Gastroesophageal sphincter (tissue), 4 donors: Measurements from ENCODE around the gene RASL11A. TPM values are rescaled to one million over a fixed set of nuclear protein-coding genes. Genes with fewer than 3 reads are reported as not detected.

Source experiments
- ATAC-seq: fragments of 150-250 bp; one replicate; pipeline ENCODE4 v1.9.1; 2016; ENCODE audit warnings: mild to moderate bottlenecking, moderate library complexity
- H3K27ac ChIP-seq, 4 donors: fragments of 200-600 bp; sonication (generic) in 3 of 4; 1 replicate in 3 of 4; 2 replicates in 1 of 4; pipeline ENCODE4 v1.5.1; 2016 to 2019
- H3K27me3 ChIP-seq: fragments of 200-600 bp; sonication (generic); one replicate; pipeline ENCODE4 v1.5.1; 2019
- H3K36me3 ChIP-seq, 2 donors: fragments of 200-600 bp; sonication (generic); one replicate each; pipeline ENCODE4 v1.5.1; 2019; ENCODE audit warnings: control low read depth in 1 of 2
- H3K4me1 ChIP-seq, 3 donors: fragments of 200-600 bp; sonication (generic); 1 replicate in 2 of 3; 2 replicates in 1 of 3; pipeline ENCODE4 v1.5.1; 2016 to 2019; ENCODE audit warnings: control low read depth in 2 of 3
- H3K4me3 ChIP-seq, 2 donors: fragments of 200-600 bp; sonication (generic); one replicate each; pipeline ENCODE4 v1.5.1; 2019; ENCODE audit warnings: mild to moderate bottlenecking in 1 of 2, moderate library complexity in 1 of 2
- H3K9me3 ChIP-seq, 3 donors: fragments of 200-600 bp; sonication (generic); one replicate each; pipeline ENCODE4 v1.5.1; 2017 to 2019; ENCODE audit warnings: control low read depth in 2 of 3
- EP300 ChIP-seq: sonication (generic); formaldehyde crosslinking; IDR thresholded peaks from one replicate; pipeline ENCODE4 v1.6.1; 2017; ENCODE audit warnings: antibody characterized with exemption, mild to moderate bottlenecking
- POLR2A ChIP-seq, 2 donors: fragments of 450-650 bp; IDR thresholded peaks; one replicate each; pipeline ENCODE4 v1.6.1; 2017; ENCODE audit warnings: antibody characterized with exemption in 2 of 2, mild to moderate bottlenecking in 2 of 2, moderate library complexity in 1 of 2
- POLR2AphosphoS5 ChIP-seq: sonication (generic); formaldehyde crosslinking; IDR thresholded peaks from one replicate; pipeline ENCODE4 v1.6.1; 2017; ENCODE audit warnings: antibody characterized with exemption
- WGBS, 2 donors: methylation state at CpG; one replicate each; pipeline ENCODE4 v1.1.5; 2018; ENCODE audit warnings: low coverage in 1 of 2; 5-methylcytosine and 5-hydroxymethylcytosine counted together
- total RNA-seq, 4 donors: library from RNA; depleted of rRNA; stranded (reverse); fragments of >200 nt; gene quantifications; one replicate each; pipeline ENCODE4 v1.1.0, GENCODE V29; 2016
- TF ChIP-seq, protein P1 (sequence below), 4 experiments: fragments of 200-600 bp in 2 of 4; fragments of 450-650 bp in 2 of 4; sonication (generic) in 1 of 4; IDR thresholded peaks; one replicate each; pipeline ENCODE4 v1.5.1; 2017 to 2019; ENCODE audit warnings: antibody characterized with exemption in 4 of 4, mild to moderate bottlenecking in 2 of 4, moderate library complexity in 2 of 4

Gene RASL11A
- total RNA-seq, 4 donors from 2014 or later, result 12.8 to 53.6 (median 35.4) TPM

DNA sequence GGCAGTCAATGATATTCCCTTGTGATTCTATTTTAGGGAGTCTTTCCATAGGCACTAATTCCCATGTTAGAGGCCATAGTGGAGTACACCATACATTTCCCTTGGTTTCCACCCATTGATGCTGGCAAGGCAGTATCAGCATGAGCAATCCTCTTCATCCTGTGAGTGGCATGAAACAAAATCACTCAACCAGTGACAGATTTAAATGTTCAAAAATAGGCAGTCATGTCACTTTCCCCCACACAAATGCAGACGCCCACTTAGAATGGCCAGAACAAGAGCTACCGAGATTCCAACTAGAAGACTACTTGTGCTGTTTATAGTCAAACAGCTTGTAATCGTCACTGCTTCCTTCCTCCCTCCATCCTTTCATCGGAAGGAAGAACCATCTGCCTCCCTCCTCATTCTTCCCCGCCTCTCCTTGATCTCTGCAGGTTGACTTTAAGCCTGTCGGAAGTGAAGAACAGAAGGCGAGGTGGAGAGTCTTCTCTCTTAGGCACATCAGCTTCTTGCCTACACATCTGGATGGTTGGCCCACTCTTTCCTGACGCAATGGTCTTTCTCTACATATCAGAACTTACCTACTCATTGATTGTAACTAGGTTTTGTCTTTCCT is 22.6 kb downstream of the RASL11A start:
- Histone ChIP-seq H3K4me1 (no peaks in the 10 kb centered on the region), H3K4me3 (no peak overlapping the region), H3K27me3 (peaks cover 6% of the 10 kb centered on the region), H3K36me3 (no peaks in the 10 kb centered on the region), H3K9me3 (no peaks in the 10 kb centered on the region), H3K27ac (no peak overlapping the region)
- TF ChIP-seq, protein P1, sequence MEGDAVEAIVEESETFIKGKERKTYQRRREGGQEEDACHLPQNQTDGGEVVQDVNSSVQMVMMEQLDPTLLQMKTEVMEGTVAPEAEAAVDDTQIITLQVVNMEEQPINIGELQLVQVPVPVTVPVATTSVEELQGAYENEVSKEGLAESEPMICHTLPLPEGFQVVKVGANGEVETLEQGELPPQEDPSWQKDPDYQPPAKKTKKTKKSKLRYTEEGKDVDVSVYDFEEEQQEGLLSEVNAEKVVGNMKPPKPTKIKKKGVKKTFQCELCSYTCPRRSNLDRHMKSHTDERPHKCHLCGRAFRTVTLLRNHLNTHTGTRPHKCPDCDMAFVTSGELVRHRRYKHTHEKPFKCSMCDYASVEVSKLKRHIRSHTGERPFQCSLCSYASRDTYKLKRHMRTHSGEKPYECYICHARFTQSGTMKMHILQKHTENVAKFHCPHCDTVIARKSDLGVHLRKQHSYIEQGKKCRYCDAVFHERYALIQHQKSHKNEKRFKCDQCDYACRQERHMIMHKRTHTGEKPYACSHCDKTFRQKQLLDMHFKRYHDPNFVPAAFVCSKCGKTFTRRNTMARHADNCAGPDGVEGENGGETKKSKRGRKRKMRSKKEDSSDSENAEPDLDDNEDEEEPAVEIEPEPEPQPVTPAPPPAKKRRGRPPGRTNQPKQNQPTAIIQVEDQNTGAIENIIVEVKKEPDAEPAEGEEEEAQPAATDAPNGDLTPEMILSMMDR (IDR thresholded peaks at IDR 0.05), result no peak
- no peak for TF ChIP-seq EP300
- TF ChIP-seq POLR2A (IDR thresholded peaks at IDR 0.05), result no peak
- no peak for TF ChIP-seq POLR2AphosphoS5
- no peak for ATAC-seq
- 53% methylated on average over 8 of the region's 8 CpGs; no CpG with 5 or more reads in 1 of the 2 donors for WGBS, 2 donors

DNA sequence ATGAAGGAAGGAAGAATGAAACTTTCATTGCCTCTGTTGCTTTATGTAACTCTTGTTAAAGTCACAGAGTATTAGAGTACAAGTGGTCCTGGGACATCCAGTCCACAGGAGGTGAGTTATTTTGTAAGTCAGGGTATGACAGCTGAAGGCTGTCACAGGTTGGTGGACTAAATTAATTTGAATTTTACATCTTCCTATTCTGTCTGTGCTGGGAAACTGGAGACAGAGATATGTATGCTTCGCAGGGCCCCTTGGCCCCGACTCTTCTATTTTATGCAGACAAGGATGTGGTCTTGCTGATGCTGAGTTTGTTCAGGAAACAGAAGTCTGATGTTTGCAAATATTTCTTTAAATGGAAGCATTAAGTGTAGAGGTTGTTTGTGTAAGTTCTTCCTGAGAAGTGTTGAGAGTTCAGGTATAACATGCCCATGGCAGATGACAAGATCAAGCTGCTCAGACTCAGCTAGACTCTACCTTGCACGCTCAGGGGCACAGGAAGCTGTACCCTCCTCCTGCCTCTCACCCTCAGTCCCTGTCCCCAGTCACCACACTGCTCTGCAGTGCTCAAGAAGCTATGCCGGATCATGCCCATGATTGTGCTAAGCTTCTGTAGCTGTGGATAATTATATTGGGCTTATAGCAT is 23.4 kb downstream of the RASL11A start:
- Histone ChIP-seq H3K4me1 (no peaks in the 10 kb centered on the region), H3K36me3 (no peaks in the 10 kb centered on the region), H3K27me3 (peaks cover 6% of the 10 kb centered on the region), H3K27ac (no peak overlapping the region), H3K4me3 (no peak overlapping the region), H3K9me3 (no peaks in the 10 kb centered on the region)
- TF ChIP-seq, protein P1 (IDR thresholded peaks at IDR 0.05), result no peak
- no peak for TF ChIP-seq EP300
- TF ChIP-seq POLR2AphosphoS5, result no peak
- no peak for TF ChIP-seq POLR2A (IDR thresholded peaks at IDR 0.05)
- 59 to 67% methylated on average over 3 to 4 of the region's 4 CpGs for WGBS, 2 donors
- no peak for ATAC-seq

DNA sequence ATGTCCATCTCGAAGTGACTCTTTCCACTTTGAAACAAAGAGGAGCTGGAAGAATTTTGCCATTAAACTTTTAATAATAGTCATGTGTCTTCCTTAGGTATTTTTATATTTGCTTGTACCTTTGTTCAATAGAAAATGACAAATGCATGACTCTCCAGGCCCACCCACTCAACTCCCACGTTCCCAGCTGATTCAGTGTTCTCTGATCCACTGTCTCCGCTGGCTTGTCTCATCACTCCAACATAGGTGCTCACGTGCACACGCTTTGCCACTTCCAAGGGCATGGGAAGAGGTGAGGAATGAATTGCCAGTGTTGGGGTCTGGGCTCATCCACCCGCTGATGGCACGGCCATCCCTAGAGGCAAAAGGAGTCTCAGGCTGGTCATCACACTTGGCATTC is 24.5 kb downstream of the RASL11A start:
- 79 to 96% methylated on average over 4 to 7 of the region's 7 CpGs for WGBS, 2 donors
- Histone ChIP-seq H3K27ac (no peak overlapping the region), H3K36me3 (no peaks in the 10 kb centered on the region), H3K4me1 (no peaks in the 10 kb centered on the region), H3K9me3 (no peaks in the 10 kb centered on the region), H3K4me3 (no peak overlapping the region), H3K27me3 (peaks cover 6% of the 10 kb centered on the region)
- no peak for ATAC-seq
- TF ChIP-seq POLR2A (IDR thresholded peaks at IDR 0.05), result no peak
- TF ChIP-seq, protein P1 (IDR thresholded peaks at IDR 0.05), result no peak
- no peak for TF ChIP-seq POLR2AphosphoS5
- TF ChIP-seq EP300, result no peak

- Histone ChIP-seq H3K27ac (no peak overlapping the region), H3K4me1 (no peaks in the 10 kb centered on the region), H3K9me3 (no peaks in the 10 kb centered on the region), H3K27me3 (peaks cover 6% of the 10 kb centered on the region), H3K4me3 (no peak overlapping the region), H3K36me3 (no peaks in the 10 kb centered on the region)
- TF ChIP-seq, protein P1 (IDR thresholded peaks at IDR 0.05), result no peak
- no peak for TF ChIP-seq POLR2A (IDR thresholded peaks at IDR 0.05)
- TF ChIP-seq EP300, result no peak
- TF ChIP-seq POLR2AphosphoS5, result no peak
- 74 to 94% methylated on average over 2 to 4 of the region's 4 CpGs for WGBS, 2 donors
- ATAC-seq, result no peak
These were observed 25.0 kb downstream of the RASL11A start for GRCh38 chr13:27295660-27296059.

- Histone ChIP-seq H3K27me3 (peaks cover 6% of the 10 kb centered on the region), H3K4me1 (no peaks in the 10 kb centered on the region), H3K9me3 (no peaks in the 10 kb centered on the region), H3K27ac (no peak overlapping the region), H3K36me3 (no peaks in the 10 kb centered on the region), H3K4me3 (no peak overlapping the region)
- TF ChIP-seq EP300, result no peak
- WGBS, 2 donors, result no CpG with 5 or more reads among the region's 8 CpGs
- no peak for ATAC-seq
These were observed 25.9 kb downstream of the RASL11A start for GRCh38 chr13:27296496-27296895.
